GM12874 (cell line): ENCODE measurements around the gene FASLG.

Experiments
- CTCF ChIP-seq: IDR thresholded peaks from 2 replicates; pipeline ENCODE4 v1.5.1; 2011; ENCODE audit warnings: low read depth, mild to moderate bottlenecking, control low read depth, low read length, moderate library complexity; ENCODE audit not compliant: insufficient read depth

FASLG gene, protein sequence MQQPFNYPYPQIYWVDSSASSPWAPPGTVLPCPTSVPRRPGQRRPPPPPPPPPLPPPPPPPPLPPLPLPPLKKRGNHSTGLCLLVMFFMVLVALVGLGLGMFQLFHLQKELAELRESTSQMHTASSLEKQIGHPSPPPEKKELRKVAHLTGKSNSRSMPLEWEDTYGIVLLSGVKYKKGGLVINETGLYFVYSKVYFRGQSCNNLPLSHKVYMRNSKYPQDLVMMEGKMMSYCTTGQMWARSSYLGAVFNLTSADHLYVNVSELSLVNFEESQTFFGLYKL

DNA sequence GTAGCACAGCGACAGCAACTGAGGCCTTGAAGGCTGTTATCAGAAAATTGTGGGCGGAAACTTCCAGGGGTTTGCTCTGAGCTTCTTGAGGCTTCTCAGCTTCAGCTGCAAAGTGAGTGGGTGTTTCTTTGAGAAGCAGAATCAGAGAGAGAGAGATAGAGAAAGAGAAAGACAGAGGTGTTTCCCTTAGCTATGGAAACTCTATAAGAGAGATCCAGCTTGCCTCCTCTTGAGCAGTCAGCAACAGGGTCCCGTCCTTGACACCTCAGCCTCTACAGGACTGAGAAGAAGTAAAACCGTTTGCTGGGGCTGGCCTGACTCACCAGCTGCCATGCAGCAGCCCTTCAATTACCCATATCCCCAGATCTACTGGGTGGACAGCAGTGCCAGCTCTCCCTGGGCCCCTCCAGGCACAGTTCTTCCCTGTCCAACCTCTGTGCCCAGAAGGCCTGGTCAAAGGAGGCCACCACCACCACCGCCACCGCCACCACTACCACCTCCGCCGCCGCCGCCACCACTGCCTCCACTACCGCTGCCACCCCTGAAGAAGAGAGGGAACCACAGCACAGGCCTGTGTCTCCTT lies at the start of gene FASLG:
Gene FASLG (plus strand): TSS at position 233 of the 583 bp plus-strand sequence. CDS start 99 bp downstream, at position 332.
- TF ChIP-seq CTCF = no peak

DNA sequence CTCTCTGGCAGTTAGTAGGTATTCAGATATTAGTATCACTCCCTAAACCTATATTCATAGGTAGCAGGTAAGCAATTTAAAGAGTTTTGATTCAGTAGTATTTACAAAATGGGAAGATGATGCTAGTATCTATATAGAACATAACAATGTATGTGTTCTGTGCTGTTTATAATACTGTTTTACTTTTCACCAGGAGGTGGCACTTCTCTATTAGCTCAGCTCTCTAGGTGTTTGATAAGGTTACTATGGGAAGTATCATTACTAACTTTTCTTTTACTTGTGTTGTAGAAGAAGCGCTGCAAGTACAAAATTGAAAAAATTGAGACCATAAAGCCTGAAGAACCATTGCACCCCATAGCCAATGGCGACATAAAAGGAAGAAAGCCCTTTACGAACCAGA lies 49.4 kb upstream of the FASLG start:
- TF ChIP-seq CTCF = peak; percentile 8; the same call in 1 of the 2 replicates

GRCh38 chr1:172612478-172612877 lies 46.4 kb upstream of the FASLG start:
- TF ChIP-seq CTCF = no peak

DNA sequence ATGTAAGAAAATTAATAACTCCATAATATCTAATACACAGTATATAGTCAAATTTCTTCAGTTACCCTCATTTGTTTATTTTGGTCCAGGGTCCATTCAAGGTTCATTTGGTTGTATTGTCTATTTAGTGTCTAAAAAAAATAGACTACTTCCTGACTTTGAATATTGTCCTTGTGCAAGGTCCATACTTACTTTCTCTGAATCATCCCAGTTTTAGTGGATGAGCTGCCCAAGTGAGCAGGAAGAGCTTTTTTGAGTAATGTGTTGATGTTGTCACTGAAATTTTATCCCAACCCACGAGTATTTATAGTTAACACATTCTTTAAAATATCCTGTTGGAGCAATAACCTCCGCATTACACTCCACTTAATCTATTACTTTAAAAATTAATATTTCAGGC lies 45.6 kb upstream of the FASLG start:
- no peak for TF ChIP-seq CTCF

DNA sequence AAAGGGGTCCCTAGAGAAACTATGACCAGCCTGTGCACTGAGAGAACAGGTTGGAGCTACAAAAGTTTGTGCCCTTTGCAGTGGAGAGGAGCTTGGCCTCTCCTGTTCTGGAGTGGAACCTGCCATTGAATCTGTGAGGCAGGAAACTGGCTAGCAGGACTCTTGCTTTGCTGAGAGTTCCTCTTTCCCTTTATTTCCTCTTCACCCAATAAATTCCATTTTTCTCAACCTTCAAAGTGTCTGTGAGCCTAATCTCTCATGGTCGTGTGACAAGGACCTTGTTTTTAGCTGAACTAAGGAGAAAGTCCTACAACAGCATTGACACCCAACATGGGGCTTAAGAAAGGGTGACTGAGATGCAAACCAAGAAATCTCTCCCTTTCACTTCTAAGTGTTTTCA lies 42.7 kb upstream of the FASLG start:
- TF ChIP-seq CTCF = no peak

DNA sequence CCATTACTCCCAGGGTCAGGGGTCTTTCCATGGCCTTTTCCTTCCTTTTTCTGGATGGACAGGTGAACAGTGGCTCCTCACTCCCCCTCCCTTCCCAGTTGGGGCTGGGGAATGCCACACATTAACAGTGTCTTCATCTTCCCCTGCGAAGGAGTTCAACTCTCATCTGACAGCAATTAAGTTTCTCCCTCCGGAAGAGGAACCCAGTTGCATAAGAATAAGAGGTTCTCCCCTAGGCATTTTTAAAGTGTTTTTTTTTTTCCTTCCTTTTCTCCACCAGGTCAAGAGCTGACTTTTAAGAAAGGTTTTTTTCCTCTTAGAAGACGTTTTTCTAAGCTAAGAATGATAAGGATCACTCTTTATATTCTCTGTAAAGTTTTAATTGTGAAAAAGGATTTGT lies 42.3 kb upstream of the FASLG start:
- no peak for TF ChIP-seq CTCF

DNA sequence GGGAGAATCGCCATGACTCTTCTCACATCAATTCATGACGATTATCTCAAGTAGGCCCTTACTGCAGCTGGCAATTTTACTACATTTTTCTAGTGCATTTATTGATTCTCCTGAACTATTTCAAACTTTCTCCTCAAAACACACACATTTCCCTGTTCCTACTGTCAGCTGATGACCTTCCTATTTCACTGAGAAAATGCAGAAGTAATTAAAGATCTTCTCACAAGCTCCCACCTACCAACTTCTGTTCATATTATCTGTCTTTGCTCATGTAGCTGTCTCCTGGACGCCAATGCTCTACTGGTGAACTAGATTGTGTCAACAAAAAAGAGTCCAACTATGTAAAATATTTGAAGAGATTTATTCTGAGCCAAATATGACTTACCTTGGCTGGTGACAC lies 36.4 kb upstream of the FASLG start:
- TF ChIP-seq CTCF = no peak
